ENCODE measurements around the gene PDILT.

Gene PDILT

GRCh38 chr16:20401066-20401465 lies 3.5 kb downstream of the PDILT start:
- Histone ChIP-seq H3K36me3 (ENCODE audit: insufficient read depth, low read length) (no peaks in the 10 kb centered on the region), H3K27ac (ENCODE audit: low read depth, low read length) (no peak overlapping the region), H3K4me1 (ENCODE audit: insufficient read depth, low read length) (no peaks in the 10 kb centered on the region), H3K9me3 (ENCODE audit: insufficient read depth, low read depth, low read length) (no peaks in the 10 kb centered on the region), H3K4me3 (ENCODE audit: low read length) (no peak overlapping the region), H3K9ac (ENCODE audit: low read depth, low read length) (no peak overlapping the region), H3K27me3 (ENCODE audit: insufficient read depth, low read length) (no peaks in the 10 kb centered on the region)
- WGBS, result 67% methylated on average over 1 of the region's 2 CpGs

DNA sequence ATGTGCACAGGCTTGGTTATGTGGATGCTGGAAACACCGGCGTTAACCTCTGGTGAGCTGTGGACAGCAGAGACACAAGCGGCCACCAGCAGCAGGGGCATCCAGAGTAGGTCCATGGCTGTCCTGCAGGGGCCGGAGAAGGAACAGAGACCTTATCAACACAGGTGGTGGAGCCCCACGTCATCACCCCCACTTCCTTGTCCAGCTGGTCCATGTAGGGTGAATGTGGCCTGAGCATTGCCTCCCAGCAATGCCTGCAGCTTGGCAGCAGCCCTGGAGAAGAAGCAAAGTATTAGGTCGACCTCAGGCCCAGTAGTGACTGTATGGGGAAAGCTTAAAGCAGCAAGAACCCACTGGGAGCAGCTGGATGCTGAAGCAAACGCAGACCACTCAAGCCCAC lies 5.4 kb downstream of the PDILT start:
- WGBS, result 86% methylated on average over 7 of the region's 7 CpGs
- H3K4me3 ChIP-seq (ENCODE audit: low read length), result no peak overlapping the region
- H3K4me1 ChIP-seq (ENCODE audit: insufficient read depth, low read length), result no peaks in the 10 kb centered on the region
- no peak overlapping the region for H3K27ac ChIP-seq (ENCODE audit: low read depth, low read length)
- H3K9me3 ChIP-seq (ENCODE audit: insufficient read depth, low read depth, low read length), result no peaks in the 10 kb centered on the region
- H3K36me3 ChIP-seq (ENCODE audit: insufficient read depth, low read length), result no peaks in the 10 kb centered on the region
- no peak overlapping the region for H3K9ac ChIP-seq (ENCODE audit: low read depth, low read length)
- no peaks in the 10 kb centered on the region for H3K27me3 ChIP-seq (ENCODE audit: insufficient read depth, low read length)

GRCh38 chr16:20398603-20399002 lies 5.9 kb downstream of the PDILT start:
- WGBS, result 94% methylated on average over 3 of the region's 3 CpGs
- no peaks in the 10 kb centered on the region for H3K9me3 ChIP-seq (ENCODE audit: insufficient read depth, low read depth, low read length)
- H3K4me3 ChIP-seq (ENCODE audit: low read length), result no peak overlapping the region
- H3K27ac ChIP-seq (ENCODE audit: low read depth, low read length), result no peak overlapping the region
- H3K9ac ChIP-seq (ENCODE audit: low read depth, low read length), result no peak overlapping the region
- no peaks in the 10 kb centered on the region for H3K27me3 ChIP-seq (ENCODE audit: insufficient read depth, low read length)
- 0 out of 2 replicates have a peak, but pooled peaks cover 3% of the 10 kb centered on the region for H3K4me1 ChIP-seq (ENCODE audit: insufficient read depth, low read length)
- no peaks in the 10 kb centered on the region for H3K36me3 ChIP-seq (ENCODE audit: insufficient read depth, low read length)

DNA sequence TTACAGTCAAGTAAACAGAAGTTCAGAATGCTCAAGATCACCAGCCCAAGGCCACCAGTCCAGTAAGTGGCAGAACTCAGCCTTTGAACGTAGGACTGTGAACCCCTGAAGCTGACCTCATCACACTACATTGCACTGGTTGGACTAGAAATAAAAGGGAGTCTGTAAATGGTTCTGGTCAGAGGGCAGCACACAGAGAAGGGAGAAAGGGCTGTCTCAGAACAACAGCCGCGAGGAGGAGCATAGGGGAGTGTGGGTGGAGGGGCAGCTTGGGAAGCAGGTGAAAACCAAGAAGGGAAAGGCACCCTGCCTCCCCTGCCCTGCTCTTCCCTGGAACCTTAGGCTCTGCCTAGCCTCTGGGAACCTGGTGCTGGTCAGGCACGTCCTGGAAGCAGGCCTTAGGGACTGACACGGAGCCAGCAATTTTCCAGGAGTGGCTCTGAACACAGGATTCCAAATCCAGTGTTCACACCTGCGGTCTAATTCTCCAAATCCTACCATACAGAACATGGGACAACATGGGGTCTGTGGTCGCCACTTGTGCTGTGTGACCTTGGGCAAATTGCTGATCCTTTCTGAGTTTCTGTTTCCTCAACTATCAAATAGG lies 7.0 kb downstream of the PDILT start:
- WGBS, result 86% methylated on average over 7 of the region's 7 CpGs
- Histone ChIP-seq H3K36me3 (ENCODE audit: insufficient read depth, low read length) (no peaks in the 10 kb centered on the region), H3K4me3 (ENCODE audit: low read length) (no peak overlapping the region), H3K9me3 (ENCODE audit: insufficient read depth, low read depth, low read length) (no peaks in the 10 kb centered on the region), H3K27ac (ENCODE audit: low read depth, low read length) (no peak overlapping the region), H3K9ac (ENCODE audit: low read depth, low read length) (no peak overlapping the region), H3K27me3 (ENCODE audit: insufficient read depth, low read length) (no peaks in the 10 kb centered on the region), H3K4me1 (ENCODE audit: insufficient read depth, low read length) (0 out of 2 replicates have a peak, but pooled peaks cover 3% of the 10 kb centered on the region)

DNA sequence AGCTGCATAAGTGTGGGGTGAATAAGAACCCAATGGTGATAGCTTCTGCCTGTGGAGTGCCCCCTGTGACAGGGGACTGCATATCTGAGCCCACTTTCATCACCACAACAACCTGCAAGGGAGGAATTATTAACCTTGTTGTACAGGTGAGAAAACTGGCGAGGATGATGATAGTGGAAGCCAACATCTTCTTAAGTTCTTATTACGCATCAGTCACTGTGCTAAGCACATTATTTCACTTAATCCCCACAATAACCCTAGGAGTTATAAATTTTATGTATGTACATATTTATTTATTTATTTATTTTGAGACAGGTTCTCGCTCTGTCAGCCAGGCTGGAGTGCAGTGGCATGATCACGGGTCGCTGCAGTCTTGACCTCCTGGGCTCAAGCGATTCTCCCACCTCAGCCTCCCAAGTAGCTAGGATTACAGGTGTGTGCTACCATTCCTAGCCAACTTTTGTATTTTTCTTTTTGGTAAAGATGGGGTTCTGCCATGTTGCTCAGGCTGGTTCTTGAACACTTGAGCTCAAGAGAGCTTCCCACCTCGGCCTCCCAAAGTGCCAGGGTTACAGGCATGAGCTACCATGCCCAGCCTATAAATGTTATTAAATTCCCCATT lies 7.6 kb downstream of the PDILT start:
- Histone ChIP-seq H3K4me3 (ENCODE audit: low read length) (no peak overlapping the region), H3K27ac (ENCODE audit: low read depth, low read length) (no peak overlapping the region), H3K4me1 (ENCODE audit: insufficient read depth, low read length) (0 out of 2 replicates have a peak, but pooled peaks cover 3% of the 10 kb centered on the region), H3K9me3 (ENCODE audit: insufficient read depth, low read depth, low read length) (no peaks in the 10 kb centered on the region), H3K9ac (ENCODE audit: low read depth, low read length) (no peak overlapping the region), H3K36me3 (ENCODE audit: insufficient read depth, low read length) (no peaks in the 10 kb centered on the region), H3K27me3 (ENCODE audit: insufficient read depth, low read length) (no peaks in the 10 kb centered on the region)
- 99% methylated on average over 5 of the region's 7 CpGs for WGBS

DNA sequence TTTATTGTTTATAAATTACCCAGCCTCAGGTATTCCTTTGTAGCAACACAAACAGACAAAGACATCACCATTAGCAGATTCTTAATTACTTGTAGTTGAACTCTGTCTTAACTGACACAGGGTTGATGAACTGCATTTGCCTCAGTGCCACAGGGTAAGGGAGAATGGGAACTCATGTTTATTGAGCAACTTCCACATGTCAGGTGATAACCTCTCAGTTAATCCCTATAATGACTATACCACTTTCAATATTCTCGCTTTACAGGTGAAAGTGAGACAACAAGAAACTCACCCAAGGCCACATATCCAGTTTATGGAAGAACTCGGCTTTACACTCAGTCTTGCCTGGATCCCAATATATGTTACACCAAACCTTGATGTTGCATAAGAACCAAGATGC lies 8.6 kb downstream of the PDILT start:
- Histone ChIP-seq H3K36me3 (ENCODE audit: insufficient read depth, low read length) (no peaks in the 10 kb centered on the region), H3K27ac (ENCODE audit: low read depth, low read length) (no peak overlapping the region), H3K9me3 (ENCODE audit: insufficient read depth, low read depth, low read length) (no peaks in the 10 kb centered on the region), H3K27me3 (ENCODE audit: insufficient read depth, low read length) (no peaks in the 10 kb centered on the region), H3K4me3 (ENCODE audit: low read length) (no peak overlapping the region), H3K4me1 (ENCODE audit: insufficient read depth, low read length) (0 out of 2 replicates have a peak, but pooled peaks cover 3% of the 10 kb centered on the region), H3K9ac (ENCODE audit: low read depth, low read length) (no peak overlapping the region)
- WGBS, result 99% methylated on average over 2 of the region's 2 CpGs

- Histone ChIP-seq H3K4me1 (ENCODE audit: insufficient read depth, low read length) (0 out of 2 replicates have a peak, but pooled peaks cover 3% of the 10 kb centered on the region), H3K27ac (ENCODE audit: low read depth, low read length) (no peak overlapping the region), H3K4me3 (ENCODE audit: low read length) (no peak overlapping the region), H3K9ac (ENCODE audit: low read depth, low read length) (no peak overlapping the region), H3K9me3 (ENCODE audit: insufficient read depth, low read depth, low read length) (no peaks in the 10 kb centered on the region), H3K27me3 (ENCODE audit: insufficient read depth, low read length) (no peaks in the 10 kb centered on the region), H3K36me3 (ENCODE audit: insufficient read depth, low read length) (no peaks in the 10 kb centered on the region)
- 74% methylated on average over 2 of the region's 2 CpGs for WGBS
These were observed 10.5 kb downstream of the PDILT start for GRCh38 chr16:20393801-20394577.

DNA sequence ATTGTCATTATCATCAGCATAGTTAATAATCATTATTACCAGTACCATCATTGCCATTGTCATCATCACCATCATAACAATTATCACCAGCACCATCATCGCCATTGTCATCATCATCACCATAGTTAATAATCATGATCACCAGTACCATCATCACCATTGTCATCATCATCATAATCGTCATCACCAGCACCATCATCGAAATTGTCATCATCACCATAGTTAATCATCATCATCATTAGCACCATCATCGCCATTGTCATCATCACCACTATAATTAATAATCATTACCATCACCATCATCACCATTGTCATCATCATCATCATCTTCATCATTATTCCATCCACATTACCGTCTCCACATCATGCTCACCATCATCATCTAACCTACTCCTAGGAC lies 13.5 kb downstream of the PDILT start:
- H3K27me3 ChIP-seq (ENCODE audit: insufficient read depth, low read length), result peaks cover 5% of the 10 kb centered on the region; the same call in 1 of the 2 replicates
- H3K4me1 ChIP-seq (ENCODE audit: insufficient read depth, low read length), result 0 out of 2 replicates have a peak, but pooled peaks cover 3% of the 10 kb centered on the region
- H3K9me3 ChIP-seq (ENCODE audit: insufficient read depth, low read depth, low read length), result no peaks in the 10 kb centered on the region
- no peak overlapping the region for H3K9ac ChIP-seq (ENCODE audit: low read depth, low read length)
- H3K4me3 ChIP-seq (ENCODE audit: low read length), result no peak overlapping the region
- WGBS, result 92% methylated on average over 5 of the region's 5 CpGs
- no peaks in the 10 kb centered on the region for H3K36me3 ChIP-seq (ENCODE audit: insufficient read depth, low read length)
- no peak overlapping the region for H3K27ac ChIP-seq (ENCODE audit: low read depth, low read length)

- no peaks in the 10 kb centered on the region for H3K36me3 ChIP-seq (ENCODE audit: insufficient read depth, low read length)
- H3K27ac ChIP-seq (ENCODE audit: low read depth, low read length), result no peak overlapping the region
- 0 out of 2 replicates have a peak, but pooled peaks cover 2% of the 10 kb centered on the region for H3K4me1 ChIP-seq (ENCODE audit: insufficient read depth, low read length)
- no peaks in the 10 kb centered on the region for H3K9me3 ChIP-seq (ENCODE audit: insufficient read depth, low read depth, low read length)
- no peak overlapping the region for H3K9ac ChIP-seq (ENCODE audit: low read depth, low read length)
- no peak overlapping the region for H3K4me3 ChIP-seq (ENCODE audit: low read length)
- WGBS, result 90% methylated on average over 1 of the region's 1 CpG
- H3K27me3 ChIP-seq (ENCODE audit: insufficient read depth, low read length), result peaks cover 5% of the 10 kb centered on the region; the same call in 1 of the 2 replicates
These were observed 15.7 kb downstream of the PDILT start for GRCh38 chr16:20388854-20389253.

DNA sequence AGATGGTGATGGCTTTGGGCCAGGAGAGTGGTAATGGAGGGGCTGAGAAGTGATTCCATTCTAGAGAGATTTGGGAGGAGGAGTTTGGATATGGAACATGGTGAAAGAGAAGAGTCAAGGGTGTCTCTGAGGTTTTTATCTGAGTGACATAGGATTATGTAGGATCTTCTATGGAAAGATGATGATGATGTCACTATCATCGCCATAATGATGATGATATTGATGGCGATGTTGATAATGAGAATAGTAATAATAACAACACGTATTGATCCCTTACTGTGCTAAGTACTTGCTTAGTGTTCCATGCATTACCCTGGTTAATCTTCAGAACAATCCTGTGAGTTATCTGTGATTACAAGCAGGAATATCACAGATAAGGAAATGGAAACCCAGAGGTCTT lies 16.6 kb downstream of the PDILT start:
- peaks cover 5% of the 10 kb centered on the region; the same call in 1 of the 2 replicates for H3K27me3 ChIP-seq (ENCODE audit: insufficient read depth, low read length)
- H3K27ac ChIP-seq (ENCODE audit: low read depth, low read length), result no peak overlapping the region
- H3K9me3 ChIP-seq (ENCODE audit: insufficient read depth, low read depth, low read length), result no peaks in the 10 kb centered on the region
- no peaks in the 10 kb centered on the region for H3K4me1 ChIP-seq (ENCODE audit: insufficient read depth, low read length)
- 93% methylated on average over 3 of the region's 3 CpGs for WGBS
- no peak overlapping the region for H3K9ac ChIP-seq (ENCODE audit: low read depth, low read length)
- H3K4me3 ChIP-seq (ENCODE audit: low read length), result no peak overlapping the region
- no peaks in the 10 kb centered on the region for H3K36me3 ChIP-seq (ENCODE audit: insufficient read depth, low read length)
